BJ (cell line): ENCODE results near the gene GAP43. TPM values are rescaled to one million over a fixed set of nuclear protein-coding genes. Genes with fewer than 3 reads are reported as not detected.

Source experiments
- CTCF ChIA-PET: fragments of 350-600 bp; formaldehyde crosslinking; extraction: SDS; loops from one replicate; lab custom pipeline; 2021; ENCODE audit warnings: antibody characterized with exemption, inconsistent platforms; lab: Yijun Ruan, JAX
- POLR2A ChIA-PET: fragments of 300-600 bp; sonication (Branson Sonifier 250); formaldehyde crosslinking; extraction: SDS; loops from one replicate; lab custom pipeline; 2021; ENCODE audit warnings: antibody characterized with exemption; lab: Charles Lee
- DNase-seq: peaks from one replicate; pipeline ENCODE4 v3.0.0-alpha.2; 2011; ENCODE audit warnings: low read depth
- H3K27me3 ChIP-seq: 2 replicates; pipeline ENCODE4 v1.6.0; 2011; ENCODE audit warnings: low read length; ENCODE audit not compliant: control insufficient read depth, insufficient read depth
- H3K36me3 ChIP-seq: 2 replicates; pipeline ENCODE4 v1.5.1; 2011; ENCODE audit warnings: low read length; ENCODE audit not compliant: control insufficient read depth, insufficient read depth
- H3K4me3 ChIP-seq: 2 replicates; pipeline ENCODE4 v1.5.1; 2011; ENCODE audit warnings: low read depth, mild to moderate bottlenecking, control low read depth, low read length
- CTCF ChIP-seq: IDR thresholded peaks from 2 replicates; pipeline ENCODE4 v1.5.1; 2011; ENCODE audit warnings: low read depth, mild to moderate bottlenecking, control low read depth, inconsistent platforms, low read length, moderate library complexity; ENCODE audit not compliant: insufficient read depth
- polyA plus RNA-seq: library from polyadenylated mRNA; depleted of rRNA; stranded (reverse); fragments of >200 nt; gene quantifications from 2 replicates; pipeline ENCODE4 v1.2.3, GENCODE V29; 2011

GAP43 gene
- polyA plus RNA-seq, 1 experiment, result 0.12 TPM

DNA sequence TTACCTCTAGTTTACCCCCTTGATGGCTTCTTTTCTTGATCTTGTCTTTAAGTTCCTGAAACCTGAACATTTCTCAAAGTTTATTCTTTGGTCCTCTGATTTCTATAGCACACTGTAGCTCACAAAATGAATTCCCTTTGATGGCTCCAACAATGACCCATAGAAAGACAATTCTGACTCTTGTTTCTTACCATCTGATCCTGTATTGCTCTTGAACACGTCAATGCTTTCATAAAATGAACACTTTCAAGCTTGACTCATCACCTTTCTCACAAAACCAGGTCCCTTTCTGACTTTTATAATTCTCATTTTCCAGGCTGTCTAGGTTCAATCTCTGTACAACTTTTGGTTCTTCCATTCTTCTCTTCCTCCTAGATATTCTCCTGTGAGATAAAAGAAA is 5.7 kb upstream of the GAP43 start:
- POLR2A ChIA-PET, result no interaction called here
- Histone ChIP-seq H3K4me3 (no peak overlapping the region), H3K36me3 (no peaks in the 10 kb centered on the region), H3K27me3 (no peaks in the 10 kb centered on the region)
- TF ChIP-seq CTCF, result no peak
- no peak for DNase-seq
- CTCF ChIA-PET, result no interaction called here

GRCh38 chr3:115624029-115624741 is 875 bp downstream of the GAP43 start:
- ChIA-PET POLR2A (interaction anchor here (0.7 kb wide), 1 partner anchor 30 kb away, joined by 11 read pairs; no protein-coding TSS in a partner anchor), CTCF (interaction anchor here (0.6 to 0.7 kb wide), 3 partner anchors 161 to 1095 kb away, joined by 3 to 5 read pairs (median 4); no protein-coding TSS in a partner anchor)
- Histone ChIP-seq H3K27me3 (peaks cover 3% of the 10 kb centered on the region; the same call in 1 of the 2 replicates), H3K4me3 (no peak overlapping the region; the same call in none of the 2 replicates), H3K36me3 (no peaks in the 10 kb centered on the region)
- DNase-seq, result no peak
- TF ChIP-seq CTCF, result no peak

GRCh38 chr3:115624901-115625300 is 1.6 kb downstream of the GAP43 start:
- no peaks in the 10 kb centered on the region for H3K36me3 ChIP-seq
- POLR2A ChIA-PET, result no interaction called here
- no peak overlapping the region for H3K4me3 ChIP-seq
- CTCF ChIA-PET, result no interaction called here
- H3K27me3 ChIP-seq, result peaks cover 3% of the 10 kb centered on the region
- DNase-seq, result no peak
- TF ChIP-seq CTCF, result no peak

- Histone ChIP-seq H3K36me3 (no peaks in the 10 kb centered on the region), H3K27me3 (peaks cover 3% of the 10 kb centered on the region), H3K4me3 (no peak overlapping the region)
- POLR2A ChIA-PET, result no interaction called here
- no peak for DNase-seq
- no peak for TF ChIP-seq CTCF
- CTCF ChIA-PET, result no interaction called here
These were observed 2.7 kb downstream of the GAP43 start for GRCh38 chr3:115626006-115626409.

- no peaks in the 10 kb centered on the region for H3K36me3 ChIP-seq
- H3K27me3 ChIP-seq, result peaks cover 3% of the 10 kb centered on the region
- H3K4me3 ChIP-seq, result no peak overlapping the region
- ChIA-PET POLR2A (no interaction called here), CTCF (no interaction called here)
- DNase-seq, result no peak
- TF ChIP-seq CTCF, result no peak
These were observed 3.4 kb downstream of the GAP43 start for GRCh38 chr3:115626721-115627120.
